ENCODE results near the gene NUP58. TPM values are rescaled to one million over a fixed set of nuclear protein-coding genes. Genes with fewer than 3 reads are reported as not detected.

Gene NUP58
- total and polyA plus RNA-seq, 4 donors = 6.5 to 43.3 (median 16.0) TPM

GRCh38 chr13:25347151-25347550, 45.7 kb downstream of the NUP58 start:
- Histone ChIP-seq H3K27ac (ENCODE audit: low read depth in 1 of 2, low read length in 2 of 2) (no peak overlapping the region), H3K9me3 (ENCODE audit: control insufficient read depth in 4 of 4, low read length in 3 of 4) (no peaks in the 10 kb centered on the region), H3K27me3 (ENCODE audit: control insufficient read depth in 4 of 4, insufficient read depth in 4 of 4, low read length in 3 of 4) (no peaks in the 10 kb centered on the region), H3K4me1 (ENCODE audit: control insufficient read depth in 4 of 4, insufficient read depth in 4 of 4, low read length in 3 of 4) (no peaks in the 10 kb centered on the region), H3K36me3 (ENCODE audit: control insufficient read depth in 4 of 4, insufficient read depth in 3 of 4, low read depth in 1 of 4, low read length in 3 of 4) (no peaks in the 10 kb centered on the region), H3K4me3 (ENCODE audit: low read depth in 1 of 3, low read length in 3 of 3) (no peak overlapping the region), H3K9ac (ENCODE audit: low read depth in 1 of 2, low read length in 2 of 2) (no peak overlapping the region)
- WGBS = 76% methylated on average over 2 of the region's 2 CpGs
- TF ChIP-seq FOXA1 (IDR thresholded peaks at IDR 0.05) (no peak), SP1 (IDR thresholded peaks at IDR 0.05) (no peak), GABPA (IDR thresholded peaks at IDR 0.05 in 1 of 2, conservative IDR thresholded peaks at IDR 0.05 in 1 of 2) (no peak), YY1 (IDR thresholded peaks at IDR 0.05) (no peak), EGR1 (IDR thresholded peaks at IDR 0.05; ENCODE audit: low read depth in 2 of 2) (no peak), JUND (IDR thresholded peaks at IDR 0.05) (no peak), TAF1 (conservative IDR thresholded peaks at IDR 0.05) (no peak), HNF4G (IDR thresholded peaks at IDR 0.05) (no peak), CTCF (IDR thresholded peaks at IDR 0.05; ENCODE audit: low read depth, low read length, missing input control) (no peak), FOXA2 (IDR thresholded peaks at IDR 0.05) (no peak), NR2F2 (IDR thresholded peaks at IDR 0.05) (no peak), RXRA (IDR thresholded peaks at IDR 0.05) (no peak), REST (IDR thresholded peaks at IDR 0.05) (no peak), RAD21 (IDR thresholded peaks at IDR 0.05) (no peak), HNF4A (conservative IDR thresholded peaks at IDR 0.05) (no peak)
- TF ChIP-seq, protein P1, sequence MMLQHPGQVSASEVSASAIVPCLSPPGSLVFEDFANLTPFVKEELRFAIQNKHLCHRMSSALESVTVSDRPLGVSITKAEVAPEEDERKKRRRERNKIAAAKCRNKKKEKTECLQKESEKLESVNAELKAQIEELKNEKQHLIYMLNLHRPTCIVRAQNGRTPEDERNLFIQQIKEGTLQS (IDR thresholded peaks at IDR 0.05) = no peak
- TF ChIP-seq, protein P2, sequence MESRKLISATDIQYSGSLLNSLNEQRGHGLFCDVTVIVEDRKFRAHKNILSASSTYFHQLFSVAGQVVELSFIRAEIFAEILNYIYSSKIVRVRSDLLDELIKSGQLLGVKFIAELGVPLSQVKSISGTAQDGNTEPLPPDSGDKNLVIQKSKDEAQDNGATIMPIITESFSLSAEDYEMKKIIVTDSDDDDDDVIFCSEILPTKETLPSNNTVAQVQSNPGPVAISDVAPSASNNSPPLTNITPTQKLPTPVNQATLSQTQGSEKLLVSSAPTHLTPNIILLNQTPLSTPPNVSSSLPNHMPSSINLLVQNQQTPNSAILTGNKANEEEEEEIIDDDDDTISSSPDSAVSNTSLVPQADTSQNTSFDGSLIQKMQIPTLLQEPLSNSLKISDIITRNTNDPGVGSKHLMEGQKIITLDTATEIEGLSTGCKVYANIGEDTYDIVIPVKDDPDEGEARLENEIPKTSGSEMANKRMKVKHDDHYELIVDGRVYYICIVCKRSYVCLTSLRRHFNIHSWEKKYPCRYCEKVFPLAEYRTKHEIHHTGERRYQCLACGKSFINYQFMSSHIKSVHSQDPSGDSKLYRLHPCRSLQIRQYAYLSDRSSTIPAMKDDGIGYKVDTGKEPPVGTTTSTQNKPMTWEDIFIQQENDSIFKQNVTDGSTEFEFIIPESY (IDR thresholded peaks at IDR 0.05) = no peak
- TF ChIP-seq, protein P3, sequence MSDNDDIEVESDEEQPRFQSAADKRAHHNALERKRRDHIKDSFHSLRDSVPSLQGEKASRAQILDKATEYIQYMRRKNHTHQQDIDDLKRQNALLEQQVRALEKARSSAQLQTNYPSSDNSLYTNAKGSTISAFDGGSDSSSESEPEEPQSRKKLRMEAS (IDR thresholded peaks at IDR 0.05) = no peak
- DNase-seq (ENCODE audit: low spot score) = no peak
